Prostate gland (tissue), 2 donors: ENCODE data around the gene MALAT1.

ENCODE experiments used
- POLR2A ChIP-seq: fragments of 450-650 bp; IDR thresholded peaks from one replicate; pipeline ENCODE4 v1.6.1; 2016; ENCODE audit warnings: antibody characterized with exemption, mild to moderate bottlenecking
- POLR2AphosphoS5 ChIP-seq: sonication (generic); formaldehyde crosslinking; IDR thresholded peaks from one replicate; pipeline ENCODE4 v1.6.1; 2017; ENCODE audit warnings: antibody characterized with exemption
- TF ChIP-seq, protein P1 (sequence below), 4 experiments: fragments of 200-600 bp in 2 of 4; fragments of 450-650 bp in 2 of 4; sonication (generic) in 2 of 4; IDR thresholded peaks; 1 replicate in 3 of 4; 2 replicates in 1 of 4; pipeline ENCODE4 v1.5.1; 2016 to 2019; ENCODE audit warnings: antibody characterized with exemption in 4 of 4, mild to moderate bottlenecking in 2 of 4, moderate library complexity in 2 of 4

GRCh38 chr11:65492637-65493366 lies 6.0 kb upstream of the MALAT1 start:
- TF ChIP-seq, protein P1, sequence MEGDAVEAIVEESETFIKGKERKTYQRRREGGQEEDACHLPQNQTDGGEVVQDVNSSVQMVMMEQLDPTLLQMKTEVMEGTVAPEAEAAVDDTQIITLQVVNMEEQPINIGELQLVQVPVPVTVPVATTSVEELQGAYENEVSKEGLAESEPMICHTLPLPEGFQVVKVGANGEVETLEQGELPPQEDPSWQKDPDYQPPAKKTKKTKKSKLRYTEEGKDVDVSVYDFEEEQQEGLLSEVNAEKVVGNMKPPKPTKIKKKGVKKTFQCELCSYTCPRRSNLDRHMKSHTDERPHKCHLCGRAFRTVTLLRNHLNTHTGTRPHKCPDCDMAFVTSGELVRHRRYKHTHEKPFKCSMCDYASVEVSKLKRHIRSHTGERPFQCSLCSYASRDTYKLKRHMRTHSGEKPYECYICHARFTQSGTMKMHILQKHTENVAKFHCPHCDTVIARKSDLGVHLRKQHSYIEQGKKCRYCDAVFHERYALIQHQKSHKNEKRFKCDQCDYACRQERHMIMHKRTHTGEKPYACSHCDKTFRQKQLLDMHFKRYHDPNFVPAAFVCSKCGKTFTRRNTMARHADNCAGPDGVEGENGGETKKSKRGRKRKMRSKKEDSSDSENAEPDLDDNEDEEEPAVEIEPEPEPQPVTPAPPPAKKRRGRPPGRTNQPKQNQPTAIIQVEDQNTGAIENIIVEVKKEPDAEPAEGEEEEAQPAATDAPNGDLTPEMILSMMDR (IDR thresholded peaks at IDR 0.05), result peak in 2 of 4 experiments; percentile 6 to 8
- TF ChIP-seq POLR2AphosphoS5 (peak; percentile 73), POLR2A (no peak)
